ENCODE results near the gene PLK2. TPM values are rescaled to one million over a fixed set of nuclear protein-coding genes. Genes with fewer than 3 reads are reported as not detected.

Gene PLK2
- total RNA-seq, 1 donor from 2014 or later: 15.0 TPM

DNA sequence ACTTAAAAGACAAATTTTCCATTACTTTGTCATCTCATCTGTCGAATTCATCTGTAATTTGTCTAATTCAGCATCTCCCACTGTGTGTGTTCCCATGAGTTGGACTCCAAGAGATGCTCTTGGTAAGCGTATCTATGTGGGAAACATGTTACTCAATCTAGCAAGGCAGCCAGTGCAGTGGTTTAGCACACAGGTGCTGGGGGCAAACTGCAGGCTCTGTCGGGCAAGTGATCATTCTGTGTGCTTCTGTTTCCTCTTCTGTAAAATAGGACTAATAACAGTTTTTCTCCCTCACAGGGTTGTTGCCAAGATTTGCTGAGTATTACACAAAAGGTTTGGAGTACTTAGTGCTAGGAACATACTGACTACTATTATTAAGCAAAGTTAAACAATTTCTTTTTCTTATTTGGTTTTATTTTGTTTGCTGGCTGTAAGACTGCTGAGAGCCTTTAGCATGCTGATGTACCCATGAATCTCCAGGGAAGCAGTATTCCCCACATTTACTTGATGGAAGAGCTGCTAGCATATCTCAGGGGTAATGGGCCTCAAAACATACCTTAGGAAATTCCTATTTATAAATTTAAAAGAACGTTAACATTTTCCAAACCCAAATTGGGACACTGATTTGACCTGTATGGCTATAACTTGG lies 30.6 kb upstream of the PLK2 start:
- Mint-ChIP-seq H3K4me1 (no peaks in the 10 kb centered on the region), H3K9me3 (no peaks in the 10 kb centered on the region), H3K27me3 (ENCODE audit: low read depth) (no peaks in the 10 kb centered on the region), H3K4me3 (no peak overlapping the region), H3K27ac (ENCODE audit: unreplicated experiment) (no peak overlapping the region), H3K36me3 (ENCODE audit: low read depth) (no peaks in the 10 kb centered on the region)
- TF ChIP-seq, protein P1, sequence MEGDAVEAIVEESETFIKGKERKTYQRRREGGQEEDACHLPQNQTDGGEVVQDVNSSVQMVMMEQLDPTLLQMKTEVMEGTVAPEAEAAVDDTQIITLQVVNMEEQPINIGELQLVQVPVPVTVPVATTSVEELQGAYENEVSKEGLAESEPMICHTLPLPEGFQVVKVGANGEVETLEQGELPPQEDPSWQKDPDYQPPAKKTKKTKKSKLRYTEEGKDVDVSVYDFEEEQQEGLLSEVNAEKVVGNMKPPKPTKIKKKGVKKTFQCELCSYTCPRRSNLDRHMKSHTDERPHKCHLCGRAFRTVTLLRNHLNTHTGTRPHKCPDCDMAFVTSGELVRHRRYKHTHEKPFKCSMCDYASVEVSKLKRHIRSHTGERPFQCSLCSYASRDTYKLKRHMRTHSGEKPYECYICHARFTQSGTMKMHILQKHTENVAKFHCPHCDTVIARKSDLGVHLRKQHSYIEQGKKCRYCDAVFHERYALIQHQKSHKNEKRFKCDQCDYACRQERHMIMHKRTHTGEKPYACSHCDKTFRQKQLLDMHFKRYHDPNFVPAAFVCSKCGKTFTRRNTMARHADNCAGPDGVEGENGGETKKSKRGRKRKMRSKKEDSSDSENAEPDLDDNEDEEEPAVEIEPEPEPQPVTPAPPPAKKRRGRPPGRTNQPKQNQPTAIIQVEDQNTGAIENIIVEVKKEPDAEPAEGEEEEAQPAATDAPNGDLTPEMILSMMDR (conservative IDR thresholded peaks at IDR 0.05): no peak
- no peak for DNase-seq (ENCODE audit: low read depth, low spot score)

DNA sequence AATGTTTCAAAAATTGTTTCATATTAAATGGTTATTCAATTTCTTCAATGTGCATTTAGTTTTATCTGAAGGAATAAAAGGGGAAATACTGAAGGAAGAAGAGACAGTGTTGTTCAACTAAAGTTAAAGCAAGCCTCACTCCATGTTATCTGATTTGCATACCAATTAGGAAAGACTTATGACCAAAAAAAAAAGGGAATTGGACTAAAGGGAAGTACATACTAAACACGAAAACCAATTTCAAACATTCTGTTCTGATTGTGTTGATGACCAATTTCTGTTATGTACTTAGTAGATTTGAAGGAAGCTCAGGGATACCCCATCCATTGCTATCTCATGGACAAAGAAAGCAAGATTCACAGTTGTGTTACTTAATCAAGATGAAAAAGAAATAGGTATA lies 26.4 kb upstream of the PLK2 start:
- Mint-ChIP-seq H3K4me1 (no peaks in the 10 kb centered on the region), H3K27me3 (ENCODE audit: low read depth) (no peaks in the 10 kb centered on the region), H3K36me3 (ENCODE audit: low read depth) (no peaks in the 10 kb centered on the region), H3K27ac (ENCODE audit: unreplicated experiment) (no peak overlapping the region), H3K9me3 (no peaks in the 10 kb centered on the region), H3K4me3 (no peak overlapping the region)
- no peak for DNase-seq (ENCODE audit: low read depth, low spot score)
- TF ChIP-seq, protein P1 (conservative IDR thresholded peaks at IDR 0.05): no peak

DNA sequence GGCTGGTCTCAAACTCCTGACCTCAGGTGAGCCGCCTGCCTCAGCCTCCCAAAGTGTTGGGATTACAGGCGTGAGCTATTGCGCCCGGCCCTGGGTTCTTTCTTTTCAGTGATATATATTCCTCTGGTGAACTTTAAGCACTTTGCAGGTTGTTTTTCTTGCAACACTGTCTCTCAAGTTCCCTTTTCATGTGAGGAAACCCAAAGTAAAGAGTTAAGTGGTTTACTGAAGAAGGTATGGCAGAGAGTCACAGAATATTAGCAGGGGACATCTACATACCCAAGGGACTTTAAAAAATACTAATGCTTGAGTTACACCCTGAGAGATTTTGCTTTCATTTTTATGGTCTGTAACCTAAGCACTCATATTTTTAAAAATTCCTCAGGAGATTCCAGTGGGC lies 24.6 kb upstream of the PLK2 start:
- Mint-ChIP-seq H3K4me1 (no peaks in the 10 kb centered on the region), H3K27me3 (ENCODE audit: low read depth) (no peaks in the 10 kb centered on the region)
- no peak for DNase-seq (ENCODE audit: low read depth, low spot score)

DNA sequence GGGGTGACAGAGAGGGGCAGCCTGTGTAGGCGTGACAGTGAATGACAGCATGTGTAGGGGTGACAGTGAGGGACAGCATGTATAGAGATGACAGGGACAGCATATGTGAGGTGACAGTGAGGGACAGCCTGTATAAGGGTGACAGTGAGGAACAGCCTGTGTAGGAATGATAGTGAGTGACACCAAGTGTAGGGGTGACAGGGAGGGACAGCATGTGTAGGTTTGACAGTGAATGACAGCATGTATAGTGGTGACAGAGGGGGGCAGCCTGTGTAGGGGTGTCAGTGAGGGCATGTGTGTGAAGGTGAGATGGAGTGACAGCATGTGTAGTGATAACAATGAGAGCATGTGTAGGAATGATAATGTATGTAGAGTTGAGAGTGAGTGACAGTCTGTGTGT lies 22.6 kb upstream of the PLK2 start:
- no peak overlapping the region for H3K27ac Mint-ChIP-seq (ENCODE audit: unreplicated experiment)
- no peaks in the 10 kb centered on the region for H3K36me3 Mint-ChIP-seq (ENCODE audit: low read depth)
- H3K9me3 Mint-ChIP-seq: no peaks in the 10 kb centered on the region
- TF ChIP-seq, protein P1 (conservative IDR thresholded peaks at IDR 0.05): no peak
- no peak for DNase-seq (ENCODE audit: low read depth, low spot score)
- no peaks in the 10 kb centered on the region for H3K27me3 Mint-ChIP-seq (ENCODE audit: low read depth)
- no peaks in the 10 kb centered on the region for H3K4me1 Mint-ChIP-seq
- H3K4me3 Mint-ChIP-seq: no peak overlapping the region

More for the DNA sequence above, 24.6 kb upstream of the PLK2 start:
- Mint-ChIP-seq H3K27ac (ENCODE audit: unreplicated experiment) (no peak overlapping the region), H3K4me3 (no peak overlapping the region), H3K36me3 (ENCODE audit: low read depth) (no peaks in the 10 kb centered on the region), H3K9me3 (no peaks in the 10 kb centered on the region)
- TF ChIP-seq, protein P1 (conservative IDR thresholded peaks at IDR 0.05): no peak

DNA sequence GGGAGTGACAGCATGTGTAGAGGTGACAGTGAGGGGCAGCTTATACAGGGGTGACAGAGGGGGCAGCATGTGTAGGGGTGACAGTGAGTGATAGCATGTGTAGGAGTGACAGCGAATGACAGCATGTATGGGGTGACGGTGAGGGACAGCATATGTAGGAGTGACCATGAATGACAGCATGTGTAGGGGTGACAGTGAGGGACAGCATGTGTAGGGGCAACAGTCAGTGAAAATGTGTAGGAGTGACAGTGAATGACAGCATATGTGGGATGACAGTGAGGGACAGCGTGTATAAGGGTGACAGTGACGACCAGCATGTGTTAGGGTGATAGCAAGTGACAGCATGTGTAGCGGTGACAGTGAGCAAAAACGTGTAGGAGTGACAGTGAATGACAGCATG lies 21.9 kb upstream of the PLK2 start:
- no peaks in the 10 kb centered on the region for H3K27me3 Mint-ChIP-seq (ENCODE audit: low read depth)
- no peak for DNase-seq (ENCODE audit: low read depth, low spot score)
- H3K9me3 Mint-ChIP-seq: no peaks in the 10 kb centered on the region
- H3K36me3 Mint-ChIP-seq (ENCODE audit: low read depth): no peaks in the 10 kb centered on the region
- H3K4me3 Mint-ChIP-seq: no peak overlapping the region
- no peaks in the 10 kb centered on the region for H3K4me1 Mint-ChIP-seq
- TF ChIP-seq, protein P1 (conservative IDR thresholded peaks at IDR 0.05): no peak
- H3K27ac Mint-ChIP-seq (ENCODE audit: unreplicated experiment): no peak overlapping the region

Data from neural crest cell (in vitro differentiated cells).